Uterus (tissue), 4 donors: ENCODE results near the gene NUP62. TPM values are rescaled to one million over a fixed set of nuclear protein-coding genes. Genes with fewer than 3 reads are reported as not detected.

Source experiments
- DNase-seq, 2 donors: peaks; one replicate each; pipeline ENCODE4 v3.0.0-alpha.2; 2019 to 2020
- H3K27ac ChIP-seq, 2 donors: fragments of 200-600 bp; sonication (generic); 1 replicate in 1 of 2; 2 replicates in 1 of 2; pipeline ENCODE4 v1.5.1; 2016 to 2018
- H3K27me3 ChIP-seq, 2 donors: fragments of 200-600 bp; sonication (generic); one replicate each; pipeline ENCODE4 v1.5.1; 2018 to 2019; ENCODE audit warnings: control low read depth in 1 of 2
- H3K36me3 ChIP-seq, 2 donors: fragments of 200-600 bp; sonication (generic); one replicate each; pipeline ENCODE4 v1.5.1; 2019; ENCODE audit warnings: control low read depth in 1 of 2
- H3K4me1 ChIP-seq, 2 donors: fragments of 200-600 bp; sonication (generic); one replicate each; pipeline ENCODE4 v1.5.1; 2018 to 2019; ENCODE audit warnings: control low read depth in 1 of 2
- H3K4me3 ChIP-seq, 2 donors: fragments of 200-600 bp; sonication (generic); 1 replicate in 1 of 2; 2 replicates in 1 of 2; pipeline ENCODE4 v1.5.1; 2018 to 2019; ENCODE audit warnings: mild to moderate bottlenecking in 1 of 2
- H3K9me3 ChIP-seq, 2 donors: fragments of 200-600 bp; sonication (generic); one replicate each; pipeline ENCODE4 v1.5.1; 2019; ENCODE audit warnings: control low read depth in 1 of 2
- POLR2A ChIP-seq, 2 donors: fragments of 450-650 bp; IDR thresholded peaks; one replicate each; pipeline ENCODE4 v1.6.1; 2016; ENCODE audit warnings: antibody characterized with exemption in 2 of 2, mild to moderate bottlenecking in 1 of 2, moderate library complexity in 1 of 2
- intact Hi-C: fragments of 100-400 bp; cut with DNase I; formaldehyde crosslinking; loops from one replicate; pipeline ENCODE4 v1.15.1; 2023; ENCODE audit warnings: low total_unique reads
- total RNA-seq, 4 donors: library from RNA; depleted of rRNA in 3 of 4; stranded (reverse); fragments of >200 nt in 3 of 4; gene quantifications; one replicate each; pipeline versions ENCODE4 v1.1.0 to v1.2.4, GENCODE V29; 2014 to 2023
- TF ChIP-seq, protein P1 (sequence below), 4 experiments: fragments of 200-600 bp in 2 of 4; fragments of 450-650 bp in 2 of 4; sonication (generic) in 2 of 4; IDR thresholded peaks; one replicate each; pipeline ENCODE4 v1.5.1; 2016 to 2019; ENCODE audit warnings: antibody characterized with exemption in 4 of 4, mild to moderate bottlenecking in 2 of 4, moderate library complexity in 1 of 4
- donor health status: DM: yes; HTN: yes; CAD: no.

NUP62 gene
- total RNA-seq, 4 donors from 2014 or later: 12.1 to 40.4 (median 24.6) TPM

DNA sequence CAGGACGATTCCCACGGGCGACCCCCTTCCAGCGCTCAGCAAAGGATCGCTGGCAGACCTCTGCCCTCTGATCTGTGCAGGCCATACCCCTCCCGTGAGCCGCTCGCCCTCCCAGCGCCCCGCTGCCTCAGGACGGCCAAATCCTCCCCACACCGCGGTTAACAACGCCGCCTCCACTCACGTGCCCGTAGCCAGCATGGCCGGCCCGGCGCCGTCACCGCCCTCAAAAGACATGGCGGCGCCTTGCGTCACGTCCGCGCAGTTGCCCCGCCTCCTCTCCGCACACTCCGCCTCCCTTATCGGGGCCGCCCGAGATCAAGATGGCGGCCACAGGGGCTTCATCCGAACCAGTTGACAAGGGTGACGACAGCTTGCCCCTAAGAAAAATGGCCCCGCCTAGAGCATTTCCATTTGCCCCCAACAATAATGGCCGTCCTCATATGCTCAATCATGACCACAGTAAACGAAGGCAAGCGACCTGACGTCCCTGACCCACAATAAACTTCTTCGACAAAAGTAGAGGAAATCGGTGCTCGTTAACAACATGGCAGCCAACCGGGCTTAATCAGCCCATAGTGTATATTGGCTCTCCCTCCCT, 52.8 kb downstream of the NUP62 start:
- TF ChIP-seq, protein P1, sequence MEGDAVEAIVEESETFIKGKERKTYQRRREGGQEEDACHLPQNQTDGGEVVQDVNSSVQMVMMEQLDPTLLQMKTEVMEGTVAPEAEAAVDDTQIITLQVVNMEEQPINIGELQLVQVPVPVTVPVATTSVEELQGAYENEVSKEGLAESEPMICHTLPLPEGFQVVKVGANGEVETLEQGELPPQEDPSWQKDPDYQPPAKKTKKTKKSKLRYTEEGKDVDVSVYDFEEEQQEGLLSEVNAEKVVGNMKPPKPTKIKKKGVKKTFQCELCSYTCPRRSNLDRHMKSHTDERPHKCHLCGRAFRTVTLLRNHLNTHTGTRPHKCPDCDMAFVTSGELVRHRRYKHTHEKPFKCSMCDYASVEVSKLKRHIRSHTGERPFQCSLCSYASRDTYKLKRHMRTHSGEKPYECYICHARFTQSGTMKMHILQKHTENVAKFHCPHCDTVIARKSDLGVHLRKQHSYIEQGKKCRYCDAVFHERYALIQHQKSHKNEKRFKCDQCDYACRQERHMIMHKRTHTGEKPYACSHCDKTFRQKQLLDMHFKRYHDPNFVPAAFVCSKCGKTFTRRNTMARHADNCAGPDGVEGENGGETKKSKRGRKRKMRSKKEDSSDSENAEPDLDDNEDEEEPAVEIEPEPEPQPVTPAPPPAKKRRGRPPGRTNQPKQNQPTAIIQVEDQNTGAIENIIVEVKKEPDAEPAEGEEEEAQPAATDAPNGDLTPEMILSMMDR (IDR thresholded peaks at IDR 0.05): no peak
- TF ChIP-seq POLR2A (IDR thresholded peaks at IDR 0.05): peak; percentile 43 to 61
- Histone ChIP-seq H3K9me3 (no peaks in the 10 kb centered on the region), H3K27ac (peak overlapping the region; percentile 96 to 100), H3K36me3 (no peaks in the 10 kb centered on the region), H3K4me1 (peaks cover 0 to 7% of the 10 kb centered on the region in 2 donors), H3K27me3 (no peaks in the 10 kb centered on the region), H3K4me3 (peak overlapping the region; percentile 65 to 100)
- peak; percentile 98 to 99 for DNase-seq
- intact Hi-C loops: no loop called here

DNA sequence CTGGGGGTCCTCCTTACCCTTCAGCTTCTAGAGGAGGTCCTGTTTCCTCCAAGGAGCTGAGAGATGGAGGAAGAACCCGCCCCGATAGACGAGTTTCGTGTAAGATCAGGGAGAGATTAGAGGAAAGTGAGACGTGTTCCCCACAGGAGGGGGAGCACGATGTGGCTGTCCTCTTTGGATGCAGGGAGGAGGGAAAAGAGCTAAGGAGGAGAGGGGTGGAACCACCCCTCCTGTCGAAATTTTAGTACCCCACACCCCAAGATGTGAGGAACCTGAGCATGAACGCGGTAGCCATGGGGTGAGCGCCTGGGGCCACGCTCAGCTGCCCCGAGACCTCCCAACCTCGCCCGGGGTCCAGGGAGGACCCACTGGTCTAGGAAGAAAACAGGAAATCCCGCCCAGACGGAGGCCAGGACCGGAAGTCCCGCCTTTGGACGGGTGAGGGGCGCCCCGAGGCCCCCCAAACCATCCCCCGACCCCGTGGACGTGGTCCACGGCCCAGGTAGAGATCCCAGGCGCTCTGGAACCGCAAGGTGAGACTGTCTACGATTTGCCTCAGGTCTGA, 53.4 kb downstream of the NUP62 start:
- H3K4me3 ChIP-seq: peak overlapping the region; percentile 63 to 100

DNA sequence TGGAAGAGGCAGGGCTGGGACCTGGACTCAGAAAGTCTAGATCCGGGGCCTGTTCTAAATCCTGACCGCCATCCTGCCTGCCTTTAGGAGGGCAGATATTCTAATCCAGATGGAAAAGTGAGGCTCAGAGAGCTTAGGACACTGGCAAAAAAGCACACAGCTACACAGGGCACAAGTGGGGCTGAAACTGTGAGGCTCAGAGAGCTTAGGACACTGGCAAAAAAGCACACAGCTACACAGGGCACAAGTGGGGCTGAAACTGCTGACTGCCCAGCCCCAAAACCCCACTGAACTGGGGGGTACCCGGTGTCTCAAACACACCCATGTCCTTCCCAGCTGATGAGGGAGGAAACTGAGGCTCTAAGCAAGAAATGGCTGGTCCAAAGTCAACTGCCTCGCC, 54.1 kb downstream of the NUP62 start:
- H3K4me3 ChIP-seq: peak overlapping the region in 1 of 2 donors; percentile 63
- intact Hi-C loops: no loop called here
- H3K27ac ChIP-seq: peak overlapping the region; percentile 96 to 100
- no peaks in the 10 kb centered on the region for H3K27me3 ChIP-seq
- no peak for TF ChIP-seq POLR2A (IDR thresholded peaks at IDR 0.05)
- TF ChIP-seq, protein P1 (IDR thresholded peaks at IDR 0.05): no peak
- H3K9me3 ChIP-seq: no peaks in the 10 kb centered on the region
- no peaks in the 10 kb centered on the region for H3K36me3 ChIP-seq
- no peak for DNase-seq
- H3K4me1 ChIP-seq: peaks cover 0 to 10% of the 10 kb centered on the region in 2 donors

More for the DNA sequence above, 53.4 kb downstream of the NUP62 start:
- Histone ChIP-seq H3K27ac (peak overlapping the region; percentile 96 to 100), H3K4me1 (peaks cover 0 to 7% of the 10 kb centered on the region in 2 donors), H3K9me3 (no peaks in the 10 kb centered on the region), H3K27me3 (no peaks in the 10 kb centered on the region), H3K36me3 (no peaks in the 10 kb centered on the region)
- intact Hi-C loops: no loop called here
- peak; percentile 70 to 78 for DNase-seq
- TF ChIP-seq, protein P1 (IDR thresholded peaks at IDR 0.05): no peak
- TF ChIP-seq POLR2A (IDR thresholded peaks at IDR 0.05): no peak

DNA sequence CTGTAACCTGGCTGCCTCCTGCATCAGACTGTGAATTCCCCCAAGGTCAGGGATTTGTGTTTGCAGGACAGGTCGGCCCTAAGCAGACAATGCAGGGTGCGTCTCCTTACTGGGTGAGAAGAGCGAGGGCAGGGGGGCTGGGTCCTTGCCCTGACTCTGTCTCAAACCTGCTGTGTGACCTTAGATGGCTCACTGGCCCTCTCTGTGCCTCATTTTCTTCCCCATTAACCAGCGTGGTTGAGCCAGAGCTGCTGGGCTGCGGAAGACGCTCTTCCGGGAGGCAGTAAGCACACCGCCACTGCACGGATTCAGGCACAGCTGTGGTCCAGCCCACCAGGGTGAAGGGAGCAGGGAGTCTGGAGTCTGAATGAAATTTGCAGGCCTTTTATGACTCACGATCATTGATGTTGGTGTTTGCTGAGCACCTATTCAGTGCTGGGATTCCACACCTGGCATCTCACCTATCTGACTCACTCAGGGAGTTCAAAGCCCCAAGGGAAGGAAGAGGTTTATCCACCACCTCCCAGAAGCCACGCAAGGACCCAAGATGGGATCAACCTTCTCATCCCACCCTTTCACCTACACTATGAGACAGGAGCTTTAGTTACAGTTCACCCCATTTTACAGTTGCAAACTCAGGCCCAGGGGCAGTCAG, 54.7 kb downstream of the NUP62 start:
- DNase-seq: no peak
- peak overlapping the region in 1 of 2 donors; percentile 100 for H3K27ac ChIP-seq
- intact Hi-C loops: no loop called here

DNA sequence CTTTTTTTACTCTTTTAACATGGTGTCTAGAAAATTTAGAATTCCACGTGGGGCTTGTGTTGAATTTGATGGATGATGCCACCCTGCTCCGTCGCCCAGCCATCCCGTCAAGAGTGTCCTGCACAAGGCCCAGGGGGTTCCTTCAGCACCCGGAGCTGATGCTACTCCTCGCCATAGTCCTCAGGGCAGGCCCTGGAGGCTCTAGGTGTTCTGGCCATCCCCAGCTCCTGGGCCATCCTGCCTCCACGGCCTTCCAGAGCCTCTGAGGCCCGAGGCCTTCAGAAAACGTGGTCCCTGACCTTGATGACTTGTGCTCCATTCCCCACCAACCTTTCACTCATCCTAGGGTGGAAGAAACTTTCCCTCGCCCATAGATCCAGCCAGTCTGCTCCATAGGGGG, 55.5 kb downstream of the NUP62 start:
- Histone ChIP-seq H3K9me3 (no peaks in the 10 kb centered on the region), H3K27me3 (no peaks in the 10 kb centered on the region), H3K36me3 (no peaks in the 10 kb centered on the region), H3K4me3 (no peak overlapping the region), H3K4me1 (peaks cover 0 to 15% of the 10 kb centered on the region in 2 donors), H3K27ac (no peak overlapping the region)
- DNase-seq: no peak
- TF ChIP-seq, protein P1 (IDR thresholded peaks at IDR 0.05): no peak
- no peak for TF ChIP-seq POLR2A (IDR thresholded peaks at IDR 0.05)
- intact Hi-C loops: no loop called here

More for the DNA sequence above, 54.7 kb downstream of the NUP62 start:
- Histone ChIP-seq H3K4me3 (no peak overlapping the region), H3K36me3 (no peaks in the 10 kb centered on the region), H3K27me3 (no peaks in the 10 kb centered on the region), H3K4me1 (peaks cover 0 to 13% of the 10 kb centered on the region in 2 donors), H3K9me3 (no peaks in the 10 kb centered on the region)
- TF ChIP-seq POLR2A (IDR thresholded peaks at IDR 0.05): no peak
